BE2C (cell line): ENCODE results near the gene PRKAR1B.
A peak's percentile ranks its signal among the peaks of the same experiment; 100 is the strongest.

Experiments used
- DNase-seq: peaks from one replicate; pipeline ENCODE4 v3.0.0-alpha.2; 2020
- H3K27me3 ChIP-seq: fragments of 250-450 bp; sonication (Bioruptor Pico); 2 replicates; pipeline ENCODE4 v1.5.1; 2020; ENCODE audit warnings: mild to moderate bottlenecking
- H3K36me3 ChIP-seq: fragments of 250-450 bp; sonication (Bioruptor Pico); 2 replicates; pipeline ENCODE4 v1.5.1; 2020; ENCODE audit warnings: mild to moderate bottlenecking
- H3K4me1 ChIP-seq: fragments of 250-450 bp; sonication (Bioruptor Pico); 2 replicates; pipeline ENCODE4 v1.5.1; 2020
- H3K4me3 ChIP-seq: 2 replicates; pipeline ENCODE4 v1.5.1; 2011; ENCODE audit warnings: low read depth, low read length
- H3K9me3 ChIP-seq: fragments of 250-450 bp; sonication (Bioruptor Pico); 2 replicates; pipeline ENCODE4 v1.5.1; 2020
- TF ChIP-seq, protein P1 (sequence below): IDR thresholded peaks from 2 replicates; pipeline ENCODE4 v1.5.1; 2012; ENCODE audit warnings: mild to moderate bottlenecking, low read depth, low read length

Gene PRKAR1B

GRCh38 chr7:772392-772791 is 45.3 kb upstream of the PRKAR1B start:
- TF ChIP-seq, protein P1, sequence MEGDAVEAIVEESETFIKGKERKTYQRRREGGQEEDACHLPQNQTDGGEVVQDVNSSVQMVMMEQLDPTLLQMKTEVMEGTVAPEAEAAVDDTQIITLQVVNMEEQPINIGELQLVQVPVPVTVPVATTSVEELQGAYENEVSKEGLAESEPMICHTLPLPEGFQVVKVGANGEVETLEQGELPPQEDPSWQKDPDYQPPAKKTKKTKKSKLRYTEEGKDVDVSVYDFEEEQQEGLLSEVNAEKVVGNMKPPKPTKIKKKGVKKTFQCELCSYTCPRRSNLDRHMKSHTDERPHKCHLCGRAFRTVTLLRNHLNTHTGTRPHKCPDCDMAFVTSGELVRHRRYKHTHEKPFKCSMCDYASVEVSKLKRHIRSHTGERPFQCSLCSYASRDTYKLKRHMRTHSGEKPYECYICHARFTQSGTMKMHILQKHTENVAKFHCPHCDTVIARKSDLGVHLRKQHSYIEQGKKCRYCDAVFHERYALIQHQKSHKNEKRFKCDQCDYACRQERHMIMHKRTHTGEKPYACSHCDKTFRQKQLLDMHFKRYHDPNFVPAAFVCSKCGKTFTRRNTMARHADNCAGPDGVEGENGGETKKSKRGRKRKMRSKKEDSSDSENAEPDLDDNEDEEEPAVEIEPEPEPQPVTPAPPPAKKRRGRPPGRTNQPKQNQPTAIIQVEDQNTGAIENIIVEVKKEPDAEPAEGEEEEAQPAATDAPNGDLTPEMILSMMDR: no peak
- Histone ChIP-seq H3K9me3 (peaks cover 3% of the 10 kb centered on the region; the same call in 1 of the 2 replicates), H3K27me3 (no peaks in the 10 kb centered on the region), H3K36me3 (peaks cover 68% of the 10 kb centered on the region), H3K4me3 (no peak overlapping the region), H3K4me1 (peaks cover 14% of the 10 kb centered on the region; the same call in 1 of the 2 replicates)
- DNase-seq: no peak

- TF ChIP-seq, protein P1: no peak
- Histone ChIP-seq H3K9me3 (peaks cover 3% of the 10 kb centered on the region; the same call in 1 of the 2 replicates), H3K4me1 (peaks cover 17% of the 10 kb centered on the region; the same call in 1 of the 2 replicates), H3K4me3 (no peak overlapping the region), H3K27me3 (no peaks in the 10 kb centered on the region), H3K36me3 (peaks cover 68% of the 10 kb centered on the region)
- no peak for DNase-seq
These were observed 44.9 kb upstream of the PRKAR1B start for GRCh38 chr7:772005-772294.

GRCh38 chr7:771234-772004 is 44.3 kb upstream of the PRKAR1B start:
- Histone ChIP-seq H3K9me3 (peaks cover 3% of the 10 kb centered on the region; the same call in 1 of the 2 replicates), H3K27me3 (no peaks in the 10 kb centered on the region), H3K36me3 (peaks cover 68% of the 10 kb centered on the region), H3K4me3 (no peak overlapping the region), H3K4me1 (peaks cover 17% of the 10 kb centered on the region; the same call in 1 of the 2 replicates)
- DNase-seq: peak; percentile 52
- TF ChIP-seq, protein P1: no peak

DNA sequence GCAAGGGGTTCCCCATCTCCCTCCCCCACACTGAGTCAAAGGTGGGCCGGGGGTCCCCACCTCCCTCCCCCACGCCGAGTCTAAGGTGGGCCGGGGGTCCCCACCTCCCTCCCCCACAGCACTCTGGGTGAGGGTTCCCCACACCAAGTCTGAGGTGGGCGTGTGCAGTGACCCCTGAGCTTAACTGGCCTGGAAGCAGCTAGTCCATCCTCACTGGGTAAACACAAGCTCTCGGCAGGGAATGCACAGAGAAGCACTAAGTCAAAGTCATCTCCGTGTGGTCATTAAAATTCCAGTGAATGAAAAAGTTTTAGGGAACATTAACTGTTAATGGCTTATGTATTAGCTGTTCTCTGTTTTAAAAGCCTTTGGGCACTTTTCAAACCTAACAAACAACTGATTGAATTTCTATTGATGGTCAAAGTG is 43.7 kb upstream of the PRKAR1B start:
- Histone ChIP-seq H3K4me3 (no peak overlapping the region), H3K36me3 (peaks cover 68% of the 10 kb centered on the region), H3K27me3 (no peaks in the 10 kb centered on the region), H3K4me1 (peaks cover 17% of the 10 kb centered on the region; the same call in 1 of the 2 replicates), H3K9me3 (peaks cover 3% of the 10 kb centered on the region; the same call in 1 of the 2 replicates)
- no peak for DNase-seq
- TF ChIP-seq, protein P1: no peak

DNA sequence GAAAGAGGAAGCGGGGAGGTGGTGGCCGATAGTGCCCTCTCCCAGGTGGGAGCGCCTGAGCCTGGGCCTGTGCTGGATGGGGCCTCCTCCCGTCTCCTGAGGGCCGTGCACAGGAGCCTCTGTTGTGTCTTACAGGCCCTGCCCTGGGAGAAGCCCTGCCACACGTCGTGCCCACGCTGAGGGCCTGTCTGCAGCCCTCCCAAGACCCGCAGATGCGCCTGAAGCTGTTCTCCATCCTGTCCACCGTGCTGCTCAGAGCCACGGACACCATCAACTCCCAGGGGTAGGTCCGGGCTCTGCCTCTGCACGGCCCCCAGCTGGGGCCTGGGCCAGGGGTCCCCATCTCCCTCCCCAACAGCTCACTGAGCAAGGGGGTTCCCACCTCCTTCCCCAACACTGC is 43.3 kb upstream of the PRKAR1B start:
- Histone ChIP-seq H3K4me1 (peaks cover 17% of the 10 kb centered on the region; the same call in 1 of the 2 replicates), H3K4me3 (no peak overlapping the region), H3K36me3 (peaks cover 68% of the 10 kb centered on the region), H3K27me3 (no peaks in the 10 kb centered on the region), H3K9me3 (peaks cover 3% of the 10 kb centered on the region; the same call in 1 of the 2 replicates)
- TF ChIP-seq, protein P1: no peak
- no peak for DNase-seq
